Osteoblast (primary cell): ENCODE data around the gene SLC16A11. TPM values are rescaled to one million over a fixed set of nuclear protein-coding genes. Genes with fewer than 3 reads are reported as not detected.

ENCODE experiments used
- DNase-seq: peaks from one replicate; pipeline ENCODE4 v3.0.0; 2011; ENCODE audit warnings: low spot score, mixed read lengths; ENCODE audit not compliant: insufficient read length; ENCODE audit errors: missing footprints
- H2AFZ ChIP-seq: 2 replicates; pipeline ENCODE4 v1.6.0; 2011; ENCODE audit warnings: mild to moderate bottlenecking, low read length
- H3K27ac ChIP-seq: 2 replicates; pipeline ENCODE4 v1.5.1; 2011; ENCODE audit warnings: mild to moderate bottlenecking, low read depth, low read length, moderate library complexity
- H3K27me3 ChIP-seq: 2 replicates; pipeline ENCODE4 v1.6.0; 2012; ENCODE audit warnings: mild to moderate bottlenecking, control low read depth, inconsistent platforms, low read length, moderate library complexity; ENCODE audit not compliant: insufficient read depth
- H3K36me3 ChIP-seq: 2 replicates; pipeline ENCODE4 v1.5.1; 2011; ENCODE audit warnings: mild to moderate bottlenecking, low read length, control low read depth, moderate library complexity; ENCODE audit not compliant: insufficient read depth
- H3K4me1 ChIP-seq: 2 replicates; pipeline ENCODE4 v1.5.1; 2011; ENCODE audit warnings: mild to moderate bottlenecking, low read length, control low read depth, moderate library complexity; ENCODE audit not compliant: insufficient read depth
- H3K4me2 ChIP-seq: 2 replicates; pipeline ENCODE4 v1.6.0; 2011; ENCODE audit warnings: mild to moderate bottlenecking, low read length; ENCODE audit not compliant: insufficient read depth
- H3K4me3 ChIP-seq: fragments of 200-600 bp; sonication (generic); 3 replicates; pipeline ENCODE4 v1.5.1; 2012; ENCODE audit warnings: mild to moderate bottlenecking, low read length, inconsistent platforms; ENCODE audit not compliant: insufficient read depth
- H3K79me2 ChIP-seq: 2 replicates; pipeline ENCODE4 v1.6.0; 2012; ENCODE audit warnings: mild to moderate bottlenecking, low read length, control low read depth, inconsistent platforms; ENCODE audit not compliant: insufficient read depth
- H3K9me3 ChIP-seq: 2 replicates; pipeline ENCODE4 v1.5.1; 2011; ENCODE audit warnings: low read depth, low read length, control low read depth
- H4K20me1 ChIP-seq: 2 replicates; pipeline ENCODE4 v1.6.0; 2012; ENCODE audit warnings: mild to moderate bottlenecking, low read length, control low read depth; ENCODE audit not compliant: insufficient read depth
- total RNA-seq: library from RNA; depleted of rRNA; stranded (reverse); fragments of >200 nt; gene quantifications from 2 replicates; pipeline ENCODE4 v1.2.3, GENCODE V29; 2012
- TF ChIP-seq, protein P1 (sequence below): IDR thresholded peaks from 2 replicates; pipeline ENCODE4 v1.5.1; 2011; ENCODE audit warnings: mild to moderate bottlenecking, low read depth, low read length, moderate library complexity; ENCODE audit errors: extremely low read depth

The SLC16A11 gene
- total RNA-seq, 1 donor = 0.36 TPM

DNA sequence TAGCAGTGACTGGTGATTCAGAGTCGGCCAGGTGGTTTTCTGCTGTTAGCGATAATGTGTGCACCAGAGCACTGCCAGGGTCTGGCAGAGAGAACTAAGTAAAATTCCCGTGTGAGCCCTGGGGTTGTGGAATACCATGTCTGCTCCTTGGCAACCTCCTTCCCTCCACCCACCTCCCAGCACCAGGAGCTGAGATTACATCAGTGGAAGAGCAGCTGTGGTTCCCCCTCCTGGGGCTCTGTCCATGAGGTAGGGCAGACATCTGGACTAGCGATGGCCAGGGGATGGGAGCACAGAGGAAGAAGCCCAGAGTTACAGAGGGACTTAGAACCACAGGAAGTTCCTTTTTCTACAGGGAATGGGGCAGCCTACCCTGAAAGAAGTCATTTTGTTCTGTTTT lies 20.4 kb upstream of the SLC16A11 start:
- TF ChIP-seq, protein P1, sequence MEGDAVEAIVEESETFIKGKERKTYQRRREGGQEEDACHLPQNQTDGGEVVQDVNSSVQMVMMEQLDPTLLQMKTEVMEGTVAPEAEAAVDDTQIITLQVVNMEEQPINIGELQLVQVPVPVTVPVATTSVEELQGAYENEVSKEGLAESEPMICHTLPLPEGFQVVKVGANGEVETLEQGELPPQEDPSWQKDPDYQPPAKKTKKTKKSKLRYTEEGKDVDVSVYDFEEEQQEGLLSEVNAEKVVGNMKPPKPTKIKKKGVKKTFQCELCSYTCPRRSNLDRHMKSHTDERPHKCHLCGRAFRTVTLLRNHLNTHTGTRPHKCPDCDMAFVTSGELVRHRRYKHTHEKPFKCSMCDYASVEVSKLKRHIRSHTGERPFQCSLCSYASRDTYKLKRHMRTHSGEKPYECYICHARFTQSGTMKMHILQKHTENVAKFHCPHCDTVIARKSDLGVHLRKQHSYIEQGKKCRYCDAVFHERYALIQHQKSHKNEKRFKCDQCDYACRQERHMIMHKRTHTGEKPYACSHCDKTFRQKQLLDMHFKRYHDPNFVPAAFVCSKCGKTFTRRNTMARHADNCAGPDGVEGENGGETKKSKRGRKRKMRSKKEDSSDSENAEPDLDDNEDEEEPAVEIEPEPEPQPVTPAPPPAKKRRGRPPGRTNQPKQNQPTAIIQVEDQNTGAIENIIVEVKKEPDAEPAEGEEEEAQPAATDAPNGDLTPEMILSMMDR = no peak
- Histone ChIP-seq H3K36me3 (no peaks in the 10 kb centered on the region), H4K20me1 (no peaks in the 10 kb centered on the region), H3K27ac (no peak overlapping the region), H3K4me2 (no peak overlapping the region), H3K27me3 (peaks cover 17% of the 10 kb centered on the region), H3K79me2 (no peaks in the 10 kb centered on the region), H2AFZ (no peak overlapping the region), H3K4me1 (peaks cover 18% of the 10 kb centered on the region), H3K9me3 (peaks cover 4% of the 10 kb centered on the region), H3K4me3 (no peak overlapping the region)
- no peak for DNase-seq

DNA sequence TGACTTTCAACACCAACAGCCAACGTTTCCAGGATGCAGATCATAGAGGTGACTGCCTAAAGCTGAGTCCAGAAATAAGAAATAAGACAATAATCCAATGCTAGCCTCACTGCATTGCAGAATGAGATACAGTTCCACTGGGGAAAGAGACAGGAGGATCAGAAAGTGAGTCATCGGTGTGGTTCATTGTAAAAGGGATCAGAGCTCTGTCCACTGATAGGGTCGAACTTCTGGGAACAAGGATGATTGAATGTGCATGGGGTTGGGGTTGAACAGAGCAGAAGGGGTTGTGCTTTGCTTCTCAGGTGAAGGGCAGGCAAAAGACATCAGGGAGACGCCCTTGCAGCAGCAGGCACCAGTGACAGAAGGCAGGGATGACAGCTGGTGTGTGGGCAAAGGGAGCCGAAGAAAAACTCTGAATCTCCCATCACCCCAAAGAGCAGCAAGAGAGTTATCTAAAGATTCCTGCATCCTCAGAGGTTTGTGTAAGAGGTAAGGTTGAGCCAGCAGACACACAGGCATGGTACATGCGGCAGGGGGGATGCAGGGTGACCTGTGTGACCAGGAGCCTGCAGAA lies 19.7 kb upstream of the SLC16A11 start:
- Histone ChIP-seq H3K36me3 (no peaks in the 10 kb centered on the region), H4K20me1 (no peaks in the 10 kb centered on the region), H3K79me2 (no peaks in the 10 kb centered on the region), H3K27ac (no peak overlapping the region), H3K9me3 (peaks cover 4% of the 10 kb centered on the region), H3K4me1 (peaks cover 18% of the 10 kb centered on the region), H3K4me3 (no peak overlapping the region), H2AFZ (no peak overlapping the region), H3K4me2 (no peak overlapping the region), H3K27me3 (peaks cover 16% of the 10 kb centered on the region)
- TF ChIP-seq, protein P1 = no peak
- DNase-seq = no peak

DNA sequence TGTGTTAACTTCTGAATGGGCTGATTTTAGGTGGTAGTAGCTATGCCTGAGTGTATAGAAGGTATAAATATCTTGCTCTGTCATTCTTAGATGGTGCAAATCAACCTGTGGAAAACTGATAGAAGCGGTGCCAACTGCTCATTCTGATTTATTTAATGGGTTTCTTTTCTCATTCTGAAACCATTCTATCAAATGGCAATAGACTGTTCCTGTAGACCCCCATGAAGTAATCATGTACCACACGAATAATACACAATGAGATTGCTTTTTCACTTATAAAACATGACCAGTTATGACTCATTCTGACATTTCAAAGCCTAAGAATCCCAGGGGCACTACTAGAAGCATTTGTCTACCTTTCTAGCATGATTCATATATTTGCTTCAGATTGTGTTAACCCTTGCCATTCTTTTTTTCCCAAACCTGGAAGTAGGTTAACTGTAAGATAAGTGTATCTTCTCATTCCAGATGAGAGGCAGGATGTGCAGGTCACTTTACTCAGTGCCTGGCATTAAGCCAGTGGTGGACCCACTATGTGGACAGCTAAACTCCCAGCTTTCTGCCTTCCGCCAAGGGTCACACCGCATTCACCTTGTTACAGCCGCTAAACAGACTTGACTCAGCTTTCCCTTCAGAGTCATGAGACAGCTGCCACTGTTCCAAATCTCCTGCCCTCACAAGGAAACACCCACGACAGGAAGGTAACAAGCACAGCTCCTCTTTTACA lies 16.4 kb upstream of the SLC16A11 start:
- Histone ChIP-seq H3K9me3 (no peaks in the 10 kb centered on the region), H4K20me1 (no peaks in the 10 kb centered on the region), H3K27me3 (peaks cover 9% of the 10 kb centered on the region), H3K27ac (no peak overlapping the region), H3K4me1 (peaks cover 18% of the 10 kb centered on the region), H2AFZ (no peak overlapping the region), H3K79me2 (no peaks in the 10 kb centered on the region), H3K4me3 (no peak overlapping the region), H3K4me2 (peak overlapping the region; percentile 62), H3K36me3 (no peaks in the 10 kb centered on the region)
- TF ChIP-seq, protein P1 = no peak
- DNase-seq = peak; percentile 84

DNA sequence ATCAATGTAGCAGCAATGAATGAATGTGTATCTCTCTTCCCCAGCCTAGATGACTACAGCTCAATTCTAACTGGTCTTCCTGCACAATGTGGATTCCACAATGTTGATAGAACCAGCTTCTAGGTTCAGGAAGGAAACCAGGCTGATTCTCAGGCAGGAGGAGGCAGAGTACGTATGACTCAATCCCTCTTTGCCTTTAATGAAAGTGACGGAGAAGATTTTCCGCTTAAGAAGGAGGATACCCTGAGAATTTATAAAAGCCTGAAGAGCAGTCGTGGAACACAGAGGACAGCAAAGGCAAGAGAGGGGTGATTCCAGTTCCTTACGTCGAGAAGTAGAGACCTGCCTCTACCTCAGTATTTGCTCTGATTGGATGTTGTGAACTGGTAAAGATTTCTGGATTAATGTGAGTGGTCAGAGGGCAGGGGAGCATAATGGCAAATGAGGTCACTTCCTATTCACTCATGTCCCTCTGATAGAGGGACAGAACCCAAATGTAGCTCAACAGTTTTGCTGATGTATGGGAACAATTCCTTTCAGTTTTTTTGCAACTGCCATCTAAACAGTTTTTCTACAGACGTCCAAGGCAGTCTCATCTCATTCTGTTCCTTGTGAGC lies 15.0 kb upstream of the SLC16A11 start:
- Histone ChIP-seq H3K79me2 (no peaks in the 10 kb centered on the region), H4K20me1 (no peaks in the 10 kb centered on the region), H3K36me3 (no peaks in the 10 kb centered on the region), H3K4me3 (no peak overlapping the region), H3K9me3 (no peaks in the 10 kb centered on the region), H3K4me2 (no peak overlapping the region), H3K27ac (no peak overlapping the region), H3K4me1 (peaks cover 18% of the 10 kb centered on the region), H3K27me3 (peaks cover 11% of the 10 kb centered on the region), H2AFZ (no peak overlapping the region)
- peak; percentile 49 for DNase-seq
- TF ChIP-seq, protein P1 = no peak
